ENCODE measurements around the gene HHIP.
"Not testable (repeated sequence)": the region's sequence is repeated elsewhere in the genome, so short reads cannot be mapped to it uniquely, and the experiment has no call there.

- TF ChIP-seq POLR2A (IDR thresholded peaks at IDR 0.05); CTCF (IDR thresholded peaks at IDR 0.05 in 4 of 5, conservative IDR thresholded peaks at IDR 0.05 in 1 of 5): not testable (repeated sequence)
These were observed 122.9 kb downstream of the HHIP start for GRCh38 chr4:144768809-144769208.
